Adipose tissue (tissue), 3 donors: Measurements from ENCODE around the gene DMAC2. TPM values are rescaled to one million over a fixed set of nuclear protein-coding genes. Genes with fewer than 3 reads are reported as not detected.
"Not testable (repeated sequence)": the region's sequence is repeated elsewhere in the genome, so short reads cannot be mapped to it uniquely, and the experiment has no call there.

Experiments
- H3K27ac ChIP-seq: one replicate; pipeline ENCODE4 v1.5.1; 2013; ENCODE audit warnings: low read depth, low read length
- WGBS, 3 donors: extraction: QIAGEN DNeasy Blood & Tissue Kit; methylation state at CpG; one replicate each; pipeline ENCODE4 v1.1.7; 2013; 5-methylcytosine and 5-hydroxymethylcytosine counted together
- polyA plus RNA-seq, 3 donors: library from polyadenylated mRNA; stranded (reverse); fragments of 200-250 nt; gene quantifications; one replicate each; pipeline ENCODE4 v1.2.3, GENCODE V29; 2013
- donor health status: healthy with polysubstance abuse.
- donor health status: Bipolar disorder and iron deficiency.
- donor health status: healthy.

DMAC2 gene
- polyA plus RNA-seq, 3 donors, result 28.4 to 45.2 (median 35.3) TPM

DNA sequence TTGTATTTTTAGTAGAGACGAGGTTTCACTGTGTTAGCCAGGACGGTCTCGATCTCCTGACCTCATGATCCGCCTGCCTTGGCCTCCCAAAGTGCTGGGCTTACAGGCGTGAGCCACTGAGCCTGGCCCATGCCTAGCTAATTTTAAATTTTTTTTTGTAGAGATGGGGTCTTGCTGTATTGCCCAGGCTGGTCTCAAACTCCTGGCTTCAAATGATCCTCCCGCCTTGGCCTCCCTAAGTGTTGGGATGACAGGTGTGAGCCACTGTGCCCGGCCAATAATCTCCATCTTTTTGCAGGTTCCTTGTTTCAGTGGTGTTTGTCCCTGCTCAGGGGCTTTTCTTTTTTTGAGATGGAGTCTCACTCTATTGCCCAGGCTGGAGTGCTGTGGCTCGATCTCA lies 58.2 kb downstream of the DMAC2 start:
- WGBS, 3 donors, result 92 to 97% (median 95%) methylated on average over 8 of the region's 8 CpGs

More for the DNA sequence above, 58.2 kb downstream of the DMAC2 start:
- H3K27ac ChIP-seq, result not testable (repeated sequence)

Other genes starting within 250 kb of the DMAC2 start
- 1 to 10 TPM in 1 of 3 donors, under 1 TPM in 2; 0.30 to 5.1 (median 0.67) TPM for gene CYP2S1, start 246.7 kb downstream of the DMAC2 start, polyA plus RNA-seq
- gene AXL, start 220.7 kb downstream of the DMAC2 start, polyA plus RNA-seq, result 10 to 100 TPM in 2 of 3 donors, 1 to 10 TPM in 1; 2.5 to 26.0 (median 24.0) TPM
- gene HNRNPUL1, start 175.5 kb downstream of the DMAC2 start, polyA plus RNA-seq, result 100 to 1,000 TPM in 1 of 3 donors, 10 to 100 TPM in 2; 47.6 to 129 (median 87.1) TPM
- gene CCDC97, start 129.7 kb downstream of the DMAC2 start, polyA plus RNA-seq, result 10 to 100 TPM; 10.3 to 17.0 (median 15.3) TPM
- gene TGFB1, start 86.0 kb downstream of the DMAC2 start, polyA plus RNA-seq, result 10 to 100 TPM in 2 of 3 donors, 1 to 10 TPM in 1; 5.6 to 25.9 (median 24.0) TPM
- 1 to 10 TPM; 6.1 to 9.4 (median 6.4) TPM for gene B9D2, start 75.8 kb downstream of the DMAC2 start, polyA plus RNA-seq
- 10 to 100 TPM; 10.2 to 24.2 (median 12.2) TPM for gene TMEM91, start 63.4 kb downstream of the DMAC2 start, polyA plus RNA-seq
- 10 to 100 TPM; 18.4 to 40.2 (median 33.1) TPM for gene EXOSC5, start 42.6 kb downstream of the DMAC2 start, polyA plus RNA-seq
- 10 to 100 TPM; 42.6 to 61.2 (median 49.3) TPM for gene BCKDHA, start 42.1 kb downstream of the DMAC2 start, polyA plus RNA-seq
- 1 to 10 TPM in 2 of 3 donors, under 1 TPM in 1; 0.89 to 2.0 (median 1.6) TPM for gene B3GNT8, start 12.5 kb downstream of the DMAC2 start, polyA plus RNA-seq
- not detected for gene ERICH4, start 3.2 kb upstream of the DMAC2 start, polyA plus RNA-seq
- gene CEACAM21, start 136.3 kb upstream of the DMAC2 start, polyA plus RNA-seq, result 1 to 10 TPM in 1 of 3 donors, under 1 TPM in 2; 0.67 to 2.1 (median 0.95) TPM
- 1 to 10 TPM in 2 of 3 donors, under 1 TPM in 1; 0.55 to 2.7 (median 2.5) TPM for gene CEACAM4, start 187.2 kb upstream of the DMAC2 start, polyA plus RNA-seq
- under 1 TPM; 0.22 to 0.40 (median 0.23) TPM for gene CEACAM7, start 248.4 kb upstream of the DMAC2 start, polyA plus RNA-seq